ENCODE data around the gene SPRR1A. TPM values are rescaled to one million over a fixed set of nuclear protein-coding genes. Genes with fewer than 3 reads are reported as not detected.
A peak's percentile ranks its signal among the peaks of the same experiment; 100 is the strongest.

Gene SPRR1A
- polyA plus RNA-seq, 3 donors: not detected

DNA sequence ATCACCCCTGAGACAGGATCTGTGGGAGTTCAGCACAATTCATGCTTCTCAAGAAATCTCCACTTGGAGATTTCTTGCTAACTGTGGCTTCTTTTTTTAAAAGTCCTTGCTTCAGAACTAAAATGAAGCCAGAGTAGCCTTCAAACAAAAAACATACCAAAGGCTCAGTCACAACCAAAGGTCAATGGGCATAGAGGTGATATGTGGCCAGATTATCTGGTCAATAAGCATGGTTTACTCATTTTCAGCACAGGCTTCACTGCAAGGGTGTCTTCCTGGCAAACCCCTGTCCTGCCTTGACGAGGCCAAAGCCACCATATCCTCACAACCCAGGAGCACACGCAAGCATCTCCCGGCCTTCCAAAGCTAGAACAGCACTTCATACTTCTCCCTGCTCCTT lies 24.6 kb upstream of the SPRR1A start:
- no peak overlapping the region for H3K27ac Mint-ChIP-seq
- TF ChIP-seq, protein P1, sequence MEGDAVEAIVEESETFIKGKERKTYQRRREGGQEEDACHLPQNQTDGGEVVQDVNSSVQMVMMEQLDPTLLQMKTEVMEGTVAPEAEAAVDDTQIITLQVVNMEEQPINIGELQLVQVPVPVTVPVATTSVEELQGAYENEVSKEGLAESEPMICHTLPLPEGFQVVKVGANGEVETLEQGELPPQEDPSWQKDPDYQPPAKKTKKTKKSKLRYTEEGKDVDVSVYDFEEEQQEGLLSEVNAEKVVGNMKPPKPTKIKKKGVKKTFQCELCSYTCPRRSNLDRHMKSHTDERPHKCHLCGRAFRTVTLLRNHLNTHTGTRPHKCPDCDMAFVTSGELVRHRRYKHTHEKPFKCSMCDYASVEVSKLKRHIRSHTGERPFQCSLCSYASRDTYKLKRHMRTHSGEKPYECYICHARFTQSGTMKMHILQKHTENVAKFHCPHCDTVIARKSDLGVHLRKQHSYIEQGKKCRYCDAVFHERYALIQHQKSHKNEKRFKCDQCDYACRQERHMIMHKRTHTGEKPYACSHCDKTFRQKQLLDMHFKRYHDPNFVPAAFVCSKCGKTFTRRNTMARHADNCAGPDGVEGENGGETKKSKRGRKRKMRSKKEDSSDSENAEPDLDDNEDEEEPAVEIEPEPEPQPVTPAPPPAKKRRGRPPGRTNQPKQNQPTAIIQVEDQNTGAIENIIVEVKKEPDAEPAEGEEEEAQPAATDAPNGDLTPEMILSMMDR (IDR thresholded peaks at IDR 0.05): no peak
- no peak overlapping the region for H3K4me3 Mint-ChIP-seq
- peaks cover 0 to 2% (median 0%) of the 10 kb centered on the region in 7 donors for H3K9me3 Mint-ChIP-seq
- Histone ChIP-seq H3K79me2 (ENCODE audit: insufficient read depth, low read length) (no peaks in the 10 kb centered on the region), H3K27ac (ENCODE audit: low read depth in 1 of 2, low read length in 2 of 2) (no peak overlapping the region), H3K36me3 (replicated peaks in 1 of 2; ENCODE audit: control insufficient read depth in 1 of 2, insufficient read depth in 2 of 2, low read length in 2 of 2) (no peaks in the 10 kb centered on the region), H3K27me3 (ENCODE audit: control insufficient read depth in 2 of 2, insufficient read depth in 2 of 2, low read length in 2 of 2) (no peaks in the 10 kb centered on the region), H4K20me1 (ENCODE audit: insufficient read depth, low read length) (no peaks in the 10 kb centered on the region), H3K4me2 (replicated peaks; ENCODE audit: extremely low read depth, low read length, poor library complexity, severe bottlenecking) (no peak overlapping the region), H2AFZ (ENCODE audit: insufficient read depth, low read depth, low read length, poor library complexity, severe bottlenecking) (no peak overlapping the region), H3K9me3 (replicated peaks in 1 of 2; ENCODE audit: control insufficient read depth in 1 of 2, insufficient read depth in 1 of 2, low read length in 2 of 2) (no peaks in the 10 kb centered on the region), H3K4me1 (ENCODE audit: control insufficient read depth in 1 of 2, insufficient read depth in 2 of 2, low read length in 2 of 2) (no peaks in the 10 kb centered on the region), H3K9ac (ENCODE audit: insufficient read depth, low read length, poor library complexity, severe bottlenecking) (no peak overlapping the region), H3K4me3 (replicated peaks in 1 of 3; ENCODE audit: low read depth in 2 of 3, low read length in 3 of 3) (no peak overlapping the region)
- WGBS (ENCODE audit: insufficient coverage): no CpG with 5 or more reads among the region's 3 CpGs
- H3K36me3 Mint-ChIP-seq: no peaks in the 10 kb centered on the region
- DNase-seq: no peak
- H3K4me1 Mint-ChIP-seq: no peaks in the 10 kb centered on the region
- intact Hi-C loops (cut with micrococcal nuclease): no loop called here
- peaks cover 1 to 9% (median 4%) of the 10 kb centered on the region in 3 donors for H3K27me3 Mint-ChIP-seq (ENCODE audit: low read depth in 3 of 3)

DNA sequence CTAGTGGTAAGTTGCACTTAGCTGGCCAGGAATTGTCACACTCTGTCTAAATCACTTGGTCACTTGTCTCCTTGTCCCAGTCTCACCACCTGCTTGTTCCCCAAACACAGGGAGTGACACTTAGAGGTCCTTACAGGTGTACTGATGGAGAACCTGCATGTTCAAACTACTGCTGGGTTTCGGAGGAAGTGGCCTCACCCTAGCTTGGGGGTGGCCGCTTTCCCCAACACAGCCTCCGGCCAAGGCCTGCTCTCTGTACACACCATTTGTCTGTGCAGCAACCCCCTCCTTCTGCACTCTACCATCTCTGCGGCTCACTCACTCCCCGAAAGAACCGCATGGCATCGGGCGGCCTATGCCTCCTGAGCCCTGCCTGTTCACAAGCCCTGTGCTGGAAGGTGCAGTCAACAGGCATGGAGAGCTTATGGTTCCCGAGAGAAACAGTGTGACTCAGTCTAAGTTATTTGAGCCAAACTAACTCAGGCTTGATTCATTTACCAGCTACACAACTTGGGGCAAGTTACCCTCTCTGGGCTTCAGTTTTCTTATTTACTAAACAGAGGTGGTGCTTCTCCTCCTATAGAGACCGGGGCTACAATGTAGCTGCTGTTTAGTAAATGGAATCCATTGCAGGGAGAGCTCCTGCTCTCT lies 24.0 kb upstream of the SPRR1A start:
- Histone ChIP-seq H3K4me3 (replicated peaks in 1 of 3; ENCODE audit: low read depth in 2 of 3, low read length in 3 of 3) (no peak overlapping the region), H3K36me3 (replicated peaks in 1 of 2; ENCODE audit: control insufficient read depth in 1 of 2, insufficient read depth in 2 of 2, low read length in 2 of 2) (no peaks in the 10 kb centered on the region), H3K4me2 (replicated peaks; ENCODE audit: extremely low read depth, low read length, poor library complexity, severe bottlenecking) (no peak overlapping the region), H3K79me2 (ENCODE audit: insufficient read depth, low read length) (no peaks in the 10 kb centered on the region), H3K4me1 (ENCODE audit: control insufficient read depth in 1 of 2, insufficient read depth in 2 of 2, low read length in 2 of 2) (no peaks in the 10 kb centered on the region), H3K27me3 (ENCODE audit: control insufficient read depth in 2 of 2, insufficient read depth in 2 of 2, low read length in 2 of 2) (no peaks in the 10 kb centered on the region), H4K20me1 (ENCODE audit: insufficient read depth, low read length) (no peaks in the 10 kb centered on the region), H3K27ac (ENCODE audit: low read depth in 1 of 2, low read length in 2 of 2) (no peak overlapping the region), H2AFZ (ENCODE audit: insufficient read depth, low read depth, low read length, poor library complexity, severe bottlenecking) (no peak overlapping the region), H3K9ac (ENCODE audit: insufficient read depth, low read length, poor library complexity, severe bottlenecking) (no peak overlapping the region), H3K9me3 (replicated peaks in 1 of 2; ENCODE audit: control insufficient read depth in 1 of 2, insufficient read depth in 1 of 2, low read length in 2 of 2) (no peaks in the 10 kb centered on the region)
- Mint-ChIP-seq H3K27me3 (ENCODE audit: low read depth in 3 of 3) (peaks cover 1 to 9% (median 4%) of the 10 kb centered on the region in 3 donors), H3K9me3 (peaks cover 0 to 2% (median 0%) of the 10 kb centered on the region in 7 donors), H3K4me1 (no peaks in the 10 kb centered on the region), H3K36me3 (no peaks in the 10 kb centered on the region), H3K27ac (peak overlapping the region in 1 of 7 donors; percentile 45), H3K4me3 (no peak overlapping the region)
- TF ChIP-seq, protein P1 (IDR thresholded peaks at IDR 0.05): no peak
- DNase-seq: no peak
- WGBS (ENCODE audit: insufficient coverage): 94% methylated on average over 9 of the region's 10 CpGs
- intact Hi-C loops (cut with micrococcal nuclease): no loop called here
